Central memory CD8-positive, alpha-beta T cell (primary cell): ENCODE data around the gene IQGAP2.
"Not testable (repeated sequence)": the region's sequence is repeated elsewhere in the genome, so short reads cannot be mapped to it uniquely, and the experiment has no call there.

Experiments
- ATAC-seq: fragments of 150-1000 bp; cut with Tn5 transposase; replicated peaks from 2 replicates; pipeline ENCODE4 v1.10.0; 2022; ENCODE audit warnings: mild to moderate bottlenecking, moderate FRiP score, moderate number of reproducible peaks; ENCODE audit not compliant: poor library complexity, severe bottlenecking; ENCODE audit errors: extremely low read depth
- DNase-seq, 2 donors: peaks; one replicate each; pipeline ENCODE4 v3.0.0; 2021; ENCODE audit warnings: low spot score in 2 of 2
- H3K27ac Mint-ChIP-seq: one replicate; pipeline ENCODE4 v1.8.0; 2022; ENCODE audit warnings: low read depth, mild to moderate bottlenecking, moderate library complexity, mixed read lengths
- H3K27me3 Mint-ChIP-seq: one replicate; pipeline ENCODE4 v1.8.0; 2022; ENCODE audit warnings: mixed read lengths
- H3K36me3 Mint-ChIP-seq: one replicate; pipeline ENCODE4 v1.8.0; 2022; ENCODE audit warnings: mild to moderate bottlenecking, moderate library complexity, mixed read lengths; ENCODE audit not compliant: insufficient read depth
- H3K4me1 Mint-ChIP-seq: one replicate; pipeline ENCODE4 v1.8.0; 2022; ENCODE audit warnings: mixed read lengths
- H3K4me3 Mint-ChIP-seq: one replicate; pipeline ENCODE4 v1.8.0; 2022; ENCODE audit warnings: mild to moderate bottlenecking, moderate library complexity, mixed read lengths
- H3K9me3 Mint-ChIP-seq: one replicate; pipeline ENCODE4 v1.8.0; 2022; ENCODE audit warnings: mixed read lengths

The IQGAP2 gene

DNA sequence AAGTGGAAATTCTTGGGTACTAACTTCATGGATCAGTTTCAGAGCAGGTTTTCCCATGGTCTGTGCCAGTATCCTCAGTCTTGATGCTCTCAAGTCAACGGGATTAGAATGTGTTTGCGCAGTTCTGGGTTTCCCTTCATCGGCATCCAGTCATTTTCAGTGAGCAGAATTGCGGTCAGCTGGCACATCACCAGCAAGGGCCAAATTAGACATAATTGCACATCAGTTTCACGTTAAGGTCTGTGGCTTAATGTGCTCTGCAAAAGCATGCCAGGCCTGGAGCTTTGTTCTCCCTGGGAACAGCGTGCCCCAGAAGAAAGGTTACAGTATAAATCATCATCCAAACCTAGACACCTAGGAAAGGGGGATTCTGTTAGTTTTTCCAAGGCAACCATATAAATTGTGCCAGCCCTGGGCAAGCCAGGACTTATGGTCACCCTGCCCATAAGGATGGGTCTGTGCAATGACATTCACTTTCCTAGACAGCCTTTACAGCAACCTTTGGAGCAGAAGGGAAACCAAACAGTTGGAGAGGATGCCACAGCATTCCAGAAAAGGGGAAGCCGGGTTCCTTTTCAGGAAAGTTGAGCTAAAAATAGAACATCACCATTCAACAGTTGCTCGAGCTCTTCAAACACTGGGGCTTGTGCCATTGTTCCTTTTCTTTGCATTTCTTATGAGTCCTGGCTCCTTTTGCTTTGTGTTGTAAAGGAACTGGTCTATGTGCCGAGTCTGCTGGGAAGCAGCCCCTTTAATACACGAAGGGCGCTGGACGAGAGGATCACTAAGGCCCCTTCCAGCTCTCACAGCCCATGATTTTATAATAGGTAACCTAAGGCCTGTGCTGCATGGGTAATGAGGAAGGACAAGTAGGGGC, 23.1 kb downstream of the IQGAP2 start:
- H3K27ac Mint-ChIP-seq: peak overlapping the region; percentile 6
- ATAC-seq: no peak
- no peak overlapping the region for H3K4me3 Mint-ChIP-seq
- H3K27me3 Mint-ChIP-seq: no peaks in the 10 kb centered on the region
- no peaks in the 10 kb centered on the region for H3K9me3 Mint-ChIP-seq
- H3K36me3 Mint-ChIP-seq: peaks cover 7% of the 10 kb centered on the region
- peaks cover 71% of the 10 kb centered on the region for H3K4me1 Mint-ChIP-seq
- DNase-seq: no peak

DNA sequence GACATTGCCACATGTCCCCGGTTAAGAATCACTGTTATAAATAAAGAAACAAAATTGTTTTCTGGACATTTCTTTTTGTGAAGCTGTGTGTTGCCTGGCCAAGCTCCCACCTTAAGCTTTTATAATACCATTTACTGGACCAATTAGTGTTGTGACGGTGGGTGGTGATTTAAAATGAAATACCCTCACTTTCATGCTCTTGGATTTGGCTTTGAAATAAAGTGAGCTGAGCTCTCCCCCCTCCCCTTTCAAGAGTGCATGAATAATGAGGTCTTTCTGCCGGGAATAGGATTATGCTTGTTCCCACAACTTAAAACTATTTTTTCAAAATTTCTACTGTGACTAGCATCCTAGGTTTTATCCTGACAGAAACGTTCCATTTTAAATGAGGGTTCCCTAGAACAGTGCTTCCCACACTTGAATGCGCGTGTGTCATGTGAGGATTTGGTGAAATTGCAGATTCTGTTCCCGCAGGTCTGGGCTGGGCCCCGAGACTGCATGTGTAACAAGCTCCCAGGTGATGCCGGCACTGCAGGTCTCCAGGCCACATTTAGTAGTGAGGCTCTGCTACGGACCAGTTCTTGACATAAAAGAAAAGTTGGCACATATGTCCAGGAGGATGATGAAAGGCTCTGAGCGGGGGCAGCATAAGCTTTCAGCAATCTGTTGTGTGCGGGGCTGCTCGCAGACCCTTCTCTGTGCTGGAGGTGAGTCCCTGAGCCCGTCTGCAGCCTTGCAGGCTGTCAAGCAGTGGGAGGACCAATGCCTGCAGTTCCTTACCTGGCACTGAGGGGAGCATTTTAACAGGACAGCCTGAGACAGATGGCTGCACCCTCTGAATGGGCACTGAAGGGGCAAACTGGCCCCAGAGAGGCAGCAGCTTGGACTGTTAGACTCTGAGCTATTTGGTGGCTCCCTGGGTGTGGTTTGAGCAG, 24.4 kb downstream of the IQGAP2 start:
- Mint-ChIP-seq H3K27ac (peak overlapping the region; percentile 73), H3K4me1 (peaks cover 69% of the 10 kb centered on the region), H3K36me3 (peaks cover 7% of the 10 kb centered on the region), H3K4me3 (no peak overlapping the region), H3K9me3 (no peaks in the 10 kb centered on the region), H3K27me3 (no peaks in the 10 kb centered on the region)
- ATAC-seq (no peak), DNase-seq (no peak)

DNA sequence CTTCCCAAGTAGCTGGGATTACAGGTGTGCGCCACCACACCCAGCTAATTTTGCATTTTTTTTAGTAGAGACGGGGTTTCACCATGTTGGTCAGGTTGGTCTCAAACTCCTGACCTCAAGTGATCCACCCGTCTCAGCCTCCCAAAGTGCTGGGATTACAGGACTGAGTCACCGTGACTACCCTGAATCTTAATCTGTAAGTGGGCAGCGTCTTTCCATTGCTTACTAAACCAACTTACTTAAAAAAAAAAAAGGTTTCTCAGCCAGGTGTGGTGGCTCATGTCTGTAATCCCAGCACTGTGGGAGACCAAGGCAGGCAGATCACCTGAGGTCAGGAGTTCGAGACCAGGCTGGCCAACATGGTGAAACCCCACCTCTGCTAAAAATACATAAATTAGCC, 25.5 kb downstream of the IQGAP2 start:
- not testable (repeated sequence) for H3K36me3 Mint-ChIP-seq, H3K4me3 Mint-ChIP-seq, ATAC-seq, H3K27ac Mint-ChIP-seq, H3K27me3 Mint-ChIP-seq, H3K9me3 Mint-ChIP-seq, DNase-seq
- peaks cover 70% of the 10 kb centered on the region for H3K4me1 Mint-ChIP-seq

DNA sequence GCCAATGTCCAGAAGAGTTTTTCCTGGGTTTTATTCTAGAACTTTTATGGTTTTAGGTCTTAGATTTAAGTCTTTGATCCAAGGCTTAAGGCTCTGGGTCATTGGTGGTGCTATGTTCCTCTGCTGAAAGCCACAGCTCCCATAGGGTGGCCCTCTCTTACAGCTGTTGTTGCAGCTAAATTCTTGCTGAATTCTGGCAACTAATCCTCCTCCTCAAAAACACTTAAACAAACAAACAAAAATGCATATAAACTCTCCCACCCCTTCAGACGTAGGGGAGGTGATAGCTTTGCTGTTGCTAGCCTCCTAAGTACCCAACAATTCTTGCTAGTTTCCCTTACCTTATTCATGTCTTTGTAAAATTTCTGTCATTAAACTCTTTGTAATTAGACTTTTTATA, 30.2 kb downstream of the IQGAP2 start:
- peak overlapping the region; percentile 52 for H3K27ac Mint-ChIP-seq
- H3K4me3 Mint-ChIP-seq: no peak overlapping the region
- H3K36me3 Mint-ChIP-seq: peaks cover 3% of the 10 kb centered on the region
- H3K4me1 Mint-ChIP-seq: peaks cover 63% of the 10 kb centered on the region
- H3K9me3 Mint-ChIP-seq: no peaks in the 10 kb centered on the region
- ATAC-seq: no peak
- no peaks in the 10 kb centered on the region for H3K27me3 Mint-ChIP-seq
- no peak for DNase-seq

DNA sequence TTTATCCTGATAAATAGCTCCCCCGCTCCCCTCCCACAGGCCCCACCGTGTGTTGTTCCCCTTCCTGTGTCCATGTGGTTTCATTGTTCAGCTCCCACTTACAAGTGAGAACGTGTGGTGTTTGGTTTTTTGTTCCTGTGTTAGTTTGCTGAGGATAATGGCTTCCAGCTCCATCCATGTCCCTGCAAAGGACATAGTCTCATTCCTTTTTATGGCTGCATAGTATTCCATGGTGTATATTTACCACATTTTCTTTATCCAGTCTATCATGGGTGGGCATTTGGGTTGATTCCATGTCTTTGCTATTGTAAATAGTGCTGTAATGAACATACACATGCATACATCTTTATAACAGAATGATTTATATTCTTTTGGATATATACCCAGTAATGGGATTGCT, 34.4 kb downstream of the IQGAP2 start:
- H3K27ac Mint-ChIP-seq, DNase-seq: not testable (repeated sequence)
- peaks cover 69% of the 10 kb centered on the region for H3K4me1 Mint-ChIP-seq

DNA sequence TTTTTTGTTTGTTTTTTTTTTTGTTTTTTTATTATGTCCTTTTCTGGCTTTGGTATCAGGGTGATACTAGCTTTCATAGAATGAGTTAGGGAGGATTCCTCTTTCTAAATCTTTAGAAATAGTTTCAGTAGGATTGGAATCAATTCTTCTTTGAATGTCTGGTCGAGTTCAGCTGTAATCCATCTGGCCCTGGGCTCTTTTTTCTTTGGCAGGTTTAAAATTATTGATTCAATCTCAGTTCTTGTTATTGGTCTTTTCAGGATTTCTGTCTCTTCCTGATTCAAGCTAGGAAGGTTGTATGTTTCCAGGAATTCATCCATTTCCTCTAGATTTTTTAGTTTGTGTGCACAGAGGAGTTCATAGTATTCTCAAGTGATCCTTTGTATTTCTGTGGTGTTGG, 34.9 kb downstream of the IQGAP2 start:
- DNase-seq (no peak), ATAC-seq (no peak)
- Mint-ChIP-seq H3K27ac (peak overlapping the region; percentile 36), H3K27me3 (no peaks in the 10 kb centered on the region), H3K9me3 (no peaks in the 10 kb centered on the region), H3K4me1 (peaks cover 68% of the 10 kb centered on the region), H3K36me3 (peaks cover 8% of the 10 kb centered on the region), H3K4me3 (no peak overlapping the region)

More for the DNA sequence above, 34.4 kb downstream of the IQGAP2 start:
- H3K4me3 Mint-ChIP-seq, H3K27me3 Mint-ChIP-seq, H3K36me3 Mint-ChIP-seq, ATAC-seq, H3K9me3 Mint-ChIP-seq: not testable (repeated sequence)

DNA sequence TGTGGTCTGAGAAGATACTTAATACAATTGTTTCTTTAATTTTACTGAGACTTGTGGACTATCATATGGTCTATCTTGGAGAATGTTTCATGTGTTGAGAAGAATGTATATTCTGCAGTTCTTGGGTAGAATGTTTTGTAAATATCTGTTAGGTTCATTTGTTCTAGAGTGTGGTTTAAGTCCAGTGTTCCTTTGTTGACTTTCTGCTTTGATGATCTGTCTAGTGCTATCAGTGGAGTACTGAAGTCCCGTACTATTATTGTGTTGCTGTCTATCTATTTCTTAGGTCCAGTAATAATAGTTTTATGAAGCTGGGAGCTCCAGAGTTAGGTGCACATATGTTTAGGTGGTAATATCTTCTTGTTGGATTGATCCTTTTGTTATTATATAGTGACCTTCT, 36.1 kb downstream of the IQGAP2 start:
- Mint-ChIP-seq H3K27me3 (no peaks in the 10 kb centered on the region), H3K4me1 (peaks cover 64% of the 10 kb centered on the region), H3K27ac (peak overlapping the region; percentile 67), H3K9me3 (no peaks in the 10 kb centered on the region), H3K4me3 (no peak overlapping the region), H3K36me3 (peaks cover 8% of the 10 kb centered on the region)
- ATAC-seq (no peak), DNase-seq (no peak)

DNA sequence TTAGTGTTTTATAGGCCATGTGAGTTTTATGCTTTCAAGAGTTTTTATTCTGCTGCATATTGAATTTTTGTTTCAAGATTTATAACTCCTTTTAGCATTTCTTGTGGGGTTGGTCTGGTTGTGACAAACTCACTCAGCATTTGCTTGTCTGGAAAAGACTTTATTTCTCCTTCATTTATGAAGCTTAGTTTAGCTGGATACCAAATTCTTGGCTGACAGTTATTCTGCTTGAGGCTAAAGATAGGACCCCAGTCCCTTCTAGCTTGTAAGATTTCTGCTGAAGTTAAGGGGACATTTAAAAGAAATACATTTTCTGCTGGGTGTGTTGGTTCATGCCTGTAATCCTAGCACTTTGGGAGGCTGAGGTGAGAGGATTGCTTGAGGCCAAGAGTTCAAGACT, 36.8 kb downstream of the IQGAP2 start:
- Mint-ChIP-seq H3K27ac (no peak overlapping the region), H3K27me3 (no peaks in the 10 kb centered on the region), H3K4me1 (peaks cover 60% of the 10 kb centered on the region), H3K9me3 (no peaks in the 10 kb centered on the region), H3K4me3 (no peak overlapping the region), H3K36me3 (peaks cover 9% of the 10 kb centered on the region)
- ATAC-seq (no peak), DNase-seq (no peak)

DNA sequence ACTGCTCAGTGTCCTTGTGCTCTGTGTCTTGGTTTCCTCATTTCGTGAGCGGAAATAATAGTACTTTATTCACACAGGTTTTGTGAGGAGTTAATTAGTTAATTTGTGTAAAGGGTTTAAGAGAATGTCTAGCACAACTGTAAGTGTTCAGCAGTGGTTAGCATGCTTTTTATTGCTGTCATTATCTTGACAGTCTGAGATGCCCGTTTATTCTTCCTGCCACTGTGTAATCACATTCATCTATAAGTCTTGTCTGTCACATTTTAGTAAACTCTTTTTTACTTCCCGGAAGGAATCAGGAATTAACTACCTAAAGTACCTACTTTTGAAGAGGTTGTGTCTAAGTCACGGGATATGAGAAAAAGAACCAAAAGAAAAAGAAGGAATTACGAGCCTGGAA, 38.0 kb downstream of the IQGAP2 start:
- no peaks in the 10 kb centered on the region for H3K9me3 Mint-ChIP-seq
- no peak for DNase-seq
- peaks cover 58% of the 10 kb centered on the region for H3K4me1 Mint-ChIP-seq
- no peak overlapping the region for H3K4me3 Mint-ChIP-seq
- no peaks in the 10 kb centered on the region for H3K27me3 Mint-ChIP-seq
- peak overlapping the region; percentile 29 for H3K27ac Mint-ChIP-seq
- peaks cover 15% of the 10 kb centered on the region for H3K36me3 Mint-ChIP-seq
- no peak for ATAC-seq

DNA sequence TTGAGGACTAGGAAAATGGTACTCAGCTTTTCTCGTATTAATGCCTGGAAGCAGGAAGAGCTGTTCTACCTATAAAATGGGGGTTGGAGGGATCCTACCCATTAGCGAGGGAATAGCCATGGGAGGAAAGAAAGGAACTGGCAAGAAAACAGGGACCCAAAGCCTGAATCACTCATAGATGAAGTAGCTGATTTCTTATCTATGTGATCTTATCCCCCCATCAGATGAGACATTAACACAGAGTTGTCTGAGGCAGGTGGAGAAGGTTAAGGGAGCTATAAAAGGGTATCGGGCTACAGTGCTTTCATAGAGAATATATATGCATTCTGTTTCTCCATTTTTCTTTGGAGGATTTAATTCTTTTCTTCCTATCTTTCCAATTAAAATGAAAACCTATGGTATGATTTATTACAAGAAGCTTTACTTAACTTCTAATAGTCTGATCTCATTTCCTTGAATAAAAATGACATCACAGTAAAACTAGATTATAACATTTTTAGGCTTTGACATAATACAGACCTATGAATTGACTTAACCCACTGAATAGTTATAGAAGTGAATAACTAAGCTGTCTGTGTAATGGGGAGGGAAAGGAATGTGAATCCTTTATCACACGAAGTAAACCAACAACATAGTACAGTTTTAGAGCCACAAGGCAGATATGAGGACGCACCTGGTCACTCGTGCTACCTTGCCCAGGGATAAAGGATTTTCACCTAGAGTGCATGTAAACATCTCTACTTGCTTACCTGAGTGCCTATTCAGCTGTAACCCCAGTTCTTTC, 39.0 kb downstream of the IQGAP2 start:
- Mint-ChIP-seq H3K4me3 (no peak overlapping the region), H3K4me1 (peaks cover 66% of the 10 kb centered on the region), H3K27ac (peak overlapping the region; percentile 41)

DNA sequence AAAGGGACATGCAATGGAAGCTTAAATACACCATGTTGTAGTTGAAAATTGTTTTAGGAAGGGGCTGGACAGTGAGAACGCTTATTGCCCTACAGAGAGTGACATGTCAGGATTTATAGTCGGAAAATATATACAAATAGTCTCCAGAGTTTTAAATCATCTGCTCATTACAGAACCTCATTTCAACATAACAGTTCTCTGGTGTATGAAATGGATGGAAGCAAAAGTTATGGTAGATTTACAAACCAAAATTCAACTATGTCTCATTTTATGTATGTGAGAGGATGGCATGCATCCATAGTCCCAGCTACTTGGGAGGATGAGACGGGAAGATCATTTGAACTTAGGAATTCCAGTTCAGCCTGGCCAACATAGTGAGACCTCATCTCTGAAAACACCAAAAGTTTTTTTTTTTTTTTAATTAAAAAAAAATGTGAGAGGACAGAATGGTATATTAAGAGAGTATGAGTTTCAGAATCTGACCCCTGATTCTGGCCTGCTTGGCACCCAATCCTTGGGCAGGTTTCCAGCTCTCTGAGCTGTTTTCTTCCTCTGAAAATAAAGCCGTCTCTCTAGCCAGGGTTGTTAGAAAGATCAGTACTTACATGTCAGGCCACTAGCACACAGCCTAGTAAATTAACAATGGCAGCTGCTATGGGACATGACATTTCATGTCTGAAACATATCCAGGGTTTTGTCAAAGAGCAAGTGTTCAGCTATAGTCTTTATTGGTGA, 40.1 kb downstream of the IQGAP2 start:
- no peak overlapping the region for H3K4me3 Mint-ChIP-seq
- ATAC-seq (no peak), DNase-seq (no peak)
- H3K4me1 Mint-ChIP-seq: peaks cover 74% of the 10 kb centered on the region
- no peaks in the 10 kb centered on the region for H3K27me3 Mint-ChIP-seq
- H3K36me3 Mint-ChIP-seq: peaks cover 20% of the 10 kb centered on the region
- no peak overlapping the region for H3K27ac Mint-ChIP-seq
- H3K9me3 Mint-ChIP-seq: no peaks in the 10 kb centered on the region

More for the DNA sequence above, 39.0 kb downstream of the IQGAP2 start:
- Mint-ChIP-seq H3K9me3 (no peaks in the 10 kb centered on the region), H3K36me3 (peaks cover 17% of the 10 kb centered on the region), H3K27me3 (no peaks in the 10 kb centered on the region)
- ATAC-seq (no peak), DNase-seq (no peak)

DNA sequence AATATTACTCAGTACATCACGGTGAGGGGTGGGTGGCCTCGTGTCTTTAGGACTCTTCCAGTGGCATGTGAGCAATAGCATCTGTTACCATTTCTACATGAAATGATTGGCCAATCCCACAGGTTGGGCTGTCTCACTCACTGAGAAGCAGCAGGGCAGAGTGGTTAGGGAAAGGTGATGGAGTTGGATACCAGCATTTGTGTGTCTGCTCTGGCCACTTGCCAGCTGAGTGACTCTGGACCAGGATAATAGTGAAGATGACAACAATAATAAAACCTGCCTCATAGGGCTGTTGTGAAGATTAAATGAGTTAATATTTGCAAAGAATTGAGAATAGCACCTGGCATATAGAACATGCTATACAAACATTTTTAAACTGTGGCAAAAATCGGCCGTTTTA, 42.0 kb downstream of the IQGAP2 start:
- Mint-ChIP-seq H3K4me3 (no peak overlapping the region), H3K27ac (no peak overlapping the region), H3K9me3 (no peaks in the 10 kb centered on the region), H3K27me3 (no peaks in the 10 kb centered on the region), H3K36me3 (peaks cover 28% of the 10 kb centered on the region), H3K4me1 (peaks cover 76% of the 10 kb centered on the region)
- ATAC-seq: no peak
- DNase-seq: no peak
